GM23338 (cell line): ENCODE results near the gene EFNB2. TPM values are rescaled to one million over a fixed set of nuclear protein-coding genes. Genes with fewer than 3 reads are reported as not detected.

Source experiments
- ATAC-seq: fragments of 200-7000 bp; cut with Tn5 transposase; 3 replicates; pipeline ENCODE4 v1.9.1; 2020
- DNase-seq: peaks from one replicate; pipeline ENCODE4 v3.0.0-alpha.2; 2015; ENCODE audit warnings: low spot score
- H2AFZ ChIP-seq: fragments of 200-600 bp; sonication (generic); 2 replicates; pipeline ENCODE4 v1.8.0; 2016; ENCODE audit warnings: antibody characterized with exemption, mild to moderate bottlenecking, moderate library complexity
- H3F3A ChIP-seq: fragments of 200-600 bp; sonication (generic); replicated peaks from 2 replicates; pipeline ENCODE4 v1.8.0; 2017; ENCODE audit warnings: antibody characterized with exemption, mixed run types, low read depth
- H3K27ac ChIP-seq: fragments of 200-600 bp; sonication (generic); 2 replicates; pipeline ENCODE4 v1.6.1; 2016; ENCODE audit warnings: low read depth
- H3K27me3 ChIP-seq: fragments of 200-600 bp; sonication (generic); 2 replicates; pipeline ENCODE4 v1.8.0; 2016; ENCODE audit warnings: mild to moderate bottlenecking, mixed run types, moderate library complexity; ENCODE audit not compliant: insufficient read depth
- H3K36me3 ChIP-seq: fragments of 200-600 bp; sonication (generic); 2 replicates; pipeline ENCODE4 v1.8.0; 2016; ENCODE audit warnings: mild to moderate bottlenecking; ENCODE audit not compliant: insufficient read depth
- H3K4me1 ChIP-seq: fragments of 200-600 bp; sonication (generic); 2 replicates; pipeline ENCODE4 v1.8.0; 2016; ENCODE audit warnings: mild to moderate bottlenecking, moderate library complexity; ENCODE audit not compliant: insufficient read depth
- H3K4me2 ChIP-seq: fragments of 200-600 bp; sonication (generic); 2 replicates; pipeline ENCODE4 v1.7.1; 2017; ENCODE audit warnings: mixed run types
- H3K4me3 ChIP-seq: fragments of 200-600 bp; sonication (generic); 2 replicates; pipeline ENCODE4 v1.6.1; 2016; ENCODE audit warnings: mixed run types
- H3K79me2 ChIP-seq: fragments of 200-600 bp; sonication (generic); replicated peaks from 2 replicates; pipeline ENCODE4 v1.8.0; 2017; ENCODE audit warnings: mild to moderate bottlenecking; ENCODE audit not compliant: insufficient read depth
- H3K9me2 ChIP-seq: fragments of 200-600 bp; sonication (generic); 2 replicates; pipeline ENCODE4 v1.8.0; 2017; ENCODE audit not compliant: insufficient read depth
- H4K20me1 ChIP-seq: fragments of 200-600 bp; sonication (generic); replicated peaks from 2 replicates; pipeline ENCODE4 v1.8.0; 2017; ENCODE audit warnings: mild to moderate bottlenecking; ENCODE audit not compliant: insufficient read depth
- H3K27ac Mint-ChIP-seq: 2 replicates; pipeline ENCODE4 v1.8.0; 2020; ENCODE audit warnings: inconsistent platforms, mild to moderate bottlenecking, moderate library complexity, mixed read lengths
- H3K27me3 Mint-ChIP-seq: 3 replicates; pipeline ENCODE4 v1.8.0; 2022; ENCODE audit warnings: low read depth, mild to moderate bottlenecking, moderate library complexity, mixed read lengths, inconsistent platforms; ENCODE audit not compliant: insufficient read depth, poor library complexity
- H3K36me3 Mint-ChIP-seq: 3 replicates; pipeline ENCODE4 v1.8.0; 2021; ENCODE audit warnings: low read depth, mild to moderate bottlenecking, inconsistent platforms, moderate library complexity, mixed read lengths
- H3K4me1 Mint-ChIP-seq: 3 replicates; pipeline ENCODE4 v1.8.0; 2020; ENCODE audit warnings: mild to moderate bottlenecking, inconsistent platforms, mixed read lengths
- H3K4me3 Mint-ChIP-seq: 3 replicates; pipeline ENCODE4 v1.8.0; 2021; ENCODE audit warnings: moderate library complexity, mild to moderate bottlenecking, inconsistent platforms, mixed read lengths
- H3K9me3 Mint-ChIP-seq: 3 replicates; pipeline ENCODE4 v1.8.0; 2020; ENCODE audit warnings: moderate library complexity, mild to moderate bottlenecking, inconsistent platforms, mixed read lengths
- CREB1 ChIP-seq: fragments of 250-450 bp; sonication (Bioruptor Pico); IDR thresholded peaks from 2 replicates; pipeline ENCODE4 v1.5.0; 2020; ENCODE audit warnings: low read depth, mild to moderate bottlenecking, moderate library complexity
- CTCF ChIP-seq, 2 experiments: fragments of 200-600 bp in 1 of 2; sonication (generic) in 1 of 2; conservative IDR thresholded peaks; 2 replicates each; pipeline versions ENCODE4 v1.5.1 to v1.6.1; 2016 to 2017; ENCODE audit warnings: antibody characterized with exemption in 2 of 2, low read depth in 2 of 2, mild to moderate bottlenecking in 2 of 2, moderate library complexity in 1 of 2
- ETS1 ChIP-seq: IDR thresholded peaks from 2 replicates; pipeline ENCODE4 v1.6.1; 2016; ENCODE audit warnings: antibody characterized with exemption
- JUNB ChIP-seq: IDR thresholded peaks from one replicate; pipeline ENCODE4 v1.6.1; 2016; ENCODE audit warnings: antibody characterized with exemption; ENCODE audit not compliant: unreplicated experiment
- NANOG ChIP-seq: IDR thresholded peaks from 2 replicates; pipeline ENCODE4 v1.6.1; 2016; ENCODE audit warnings: antibody characterized with exemption, borderline replicate concordance
- POLR2AphosphoS5 ChIP-seq: IDR thresholded peaks from 2 replicates; pipeline ENCODE4 v1.6.1; 2016; ENCODE audit warnings: antibody characterized with exemption, low read depth
- REST ChIP-seq: IDR thresholded peaks from one replicate; pipeline ENCODE4 v1.6.1; 2018; ENCODE audit warnings: antibody characterized with exemption; ENCODE audit not compliant: unreplicated experiment
- ZNF331 ChIP-seq: fragments of 250-450 bp; sonication (Bioruptor Pico); IDR thresholded peaks from 2 replicates; pipeline ENCODE4 v1.5.0; 2020; ENCODE audit warnings: low read depth, mild to moderate bottlenecking, moderate library complexity
- polyA plus RNA-seq: library from polyadenylated mRNA; unstranded; fragments of >200 nt; fragmentation: Nextera tagmentation; extraction: Ambion mirVana; gene quantifications from 2 replicates; pipeline ENCODE4 v1.2.1, GENCODE V29; 2016
- total RNA-seq: library from RNA; depleted of rRNA; stranded (reverse); fragments of >200 nt; shearing (Covaris generic); gene quantifications from 2 replicates; pipeline ENCODE4 v1.2.3, GENCODE V29; 2014

The EFNB2 gene
- total and polyA plus RNA-seq, 2 experiments from 2014 or later, result 5.7 to 10.9 TPM

- Histone ChIP-seq H3K27me3 (no peaks in the 10 kb centered on the region), H3K79me2 (peaks cover 76% of the 10 kb centered on the region), H2AFZ (no peak overlapping the region), H3K36me3 (no peaks in the 10 kb centered on the region), H3K4me2 (peak overlapping the region; percentile 35), H3K9me2 (no peaks in the 10 kb centered on the region), H3K27ac (peak overlapping the region; percentile 14; the same call in 1 of the 2 replicates), H3K4me1 (peaks cover 47% of the 10 kb centered on the region), H3K4me3 (no peak overlapping the region), H3F3A (no peaks in the 10 kb centered on the region), H4K20me1 (no peaks in the 10 kb centered on the region)
- H3K27me3 Mint-ChIP-seq, result no peaks in the 10 kb centered on the region
- peak overlapping the region; percentile 78 for H3K27ac Mint-ChIP-seq
- H3K4me1 Mint-ChIP-seq, result peaks cover 39% of the 10 kb centered on the region
- TF ChIP-seq ETS1, result no peak
- no peak for TF ChIP-seq REST
- no peak for TF ChIP-seq ZNF331 (CRISPR knock-in tag)
- no peak for TF ChIP-seq CTCF (conservative IDR thresholded peaks at IDR 0.05; ENCODE audit: low read depth in 2 of 2)
- TF ChIP-seq NANOG, result no peak
- TF ChIP-seq JUNB, result no peak
- TF ChIP-seq POLR2AphosphoS5, result no peak
- no peak for TF ChIP-seq CREB1 (CRISPR knock-in tag)
- H3K4me3 Mint-ChIP-seq, result peak overlapping the region; percentile 8; the same call in 2 of the 3 replicates
- peaks cover 17% of the 10 kb centered on the region; the same call in 2 of the 3 replicates for H3K36me3 Mint-ChIP-seq
- no peaks in the 10 kb centered on the region for H3K9me3 Mint-ChIP-seq
- peak; percentile 53 for ATAC-seq
- DNase-seq, result no peak
These were observed 22.2 kb downstream of the EFNB2 start for GRCh38 chr13:106513025-106513983.
